HAP-1 (cell line): ENCODE data around the gene FKBP9.
"Not testable (repeated sequence)": the region's sequence is repeated elsewhere in the genome, so short reads cannot be mapped to it uniquely, and the experiment has no call there.

Source experiments
- DNase-seq, 2 experiments: peaks; one replicate each; pipeline ENCODE4 v3.0.0-alpha.2; 2016 to 2020; ENCODE audit warnings: low spot score in 2 of 2
- H3K27me3 ChIP-seq: fragments of 250-450 bp; sonication (Bioruptor Pico); 2 replicates; pipeline ENCODE4 v1.5.1; 2020; ENCODE audit warnings: low read depth, mild to moderate bottlenecking, moderate library complexity
- H3K36me3 ChIP-seq: fragments of 250-450 bp; sonication (Bioruptor Pico); replicated peaks from 2 replicates; pipeline ENCODE4 v1.5.1; 2020; ENCODE audit warnings: mild to moderate bottlenecking
- H3K4me1 ChIP-seq: fragments of 250-450 bp; sonication (Bioruptor Pico); 2 replicates; pipeline ENCODE4 v1.5.1; 2020; ENCODE audit warnings: mild to moderate bottlenecking
- H3K4me3 ChIP-seq: fragments of 250-450 bp; sonication (Bioruptor Pico); 2 replicates; pipeline ENCODE4 v1.5.1; 2020; ENCODE audit warnings: mild to moderate bottlenecking, moderate library complexity
- H3K9me3 ChIP-seq: fragments of 250-450 bp; sonication (Bioruptor Pico); 2 replicates; pipeline ENCODE4 v1.5.1; 2020; ENCODE audit warnings: mild to moderate bottlenecking, moderate library complexity
- in situ Hi-C: fragments of 300-500 bp; cut with MboI; formaldehyde crosslinking; loops from 3 replicates; pipeline ENCODE4 v1.14.3; 2020; ENCODE audit warnings: low sequenced_read_pairs, inconsistent platforms, mixed read lengths

Gene FKBP9

GRCh38 chr7:32957326-32958045 is at the start of gene FKBP9:
Gene FKBP9, plus strand, starts transcription at chr7:32957440. Its CDS starts 134 bp downstream, at chr7:32957574.
- H3K27me3 ChIP-seq: no peaks in the 10 kb centered on the region
- peak within 1 kb of the TSS; percentile 69 for H3K4me3 ChIP-seq
- DNase-seq: peak; percentile 75 to 86
- no peaks in the 10 kb centered on the region for H3K9me3 ChIP-seq
- peaks cover 3% of the 10 kb centered on the region; the same call in 1 of the 2 replicates for H3K36me3 ChIP-seq
- in situ Hi-C loops: no loop called here
- peaks cover 4% of the 10 kb centered on the region for H3K4me1 ChIP-seq

- H3K9me3 ChIP-seq: no peaks in the 10 kb centered on the region
- H3K4me3 ChIP-seq: no peak overlapping the region
- peaks cover 4% of the 10 kb centered on the region; the same call in 1 of the 2 replicates for H3K36me3 ChIP-seq
- DNase-seq: no peak
- in situ Hi-C loops: no loop called here
- H3K4me1 ChIP-seq: no peaks in the 10 kb centered on the region
- H3K27me3 ChIP-seq: no peaks in the 10 kb centered on the region
Observed at GRCh38 chr7:32910195-32910594, 47.0 kb upstream of the FKBP9 start.

GRCh38 chr7:32914184-32914583 is 43.1 kb upstream of the FKBP9 start:
- Histone ChIP-seq H3K9me3 (no peaks in the 10 kb centered on the region), H3K36me3 (peaks cover 33% of the 10 kb centered on the region), H3K27me3 (no peaks in the 10 kb centered on the region), H3K4me3 (no peak overlapping the region), H3K4me1 (no peaks in the 10 kb centered on the region)
- in situ Hi-C loops: no loop called here
- no peak for DNase-seq

GRCh38 chr7:32915041-32915536 is 42.2 kb upstream of the FKBP9 start:
- H3K9me3 ChIP-seq: no peaks in the 10 kb centered on the region
- H3K27me3 ChIP-seq: no peaks in the 10 kb centered on the region
- H3K4me1 ChIP-seq: no peaks in the 10 kb centered on the region
- H3K4me3 ChIP-seq: no peak overlapping the region
- in situ Hi-C loops: no loop called here
- no peak for DNase-seq
- peaks cover 39% of the 10 kb centered on the region for H3K36me3 ChIP-seq

- H3K4me3 ChIP-seq: no peak overlapping the region
- H3K27me3 ChIP-seq: no peaks in the 10 kb centered on the region
- no peak for DNase-seq
- H3K9me3 ChIP-seq: no peaks in the 10 kb centered on the region
- H3K4me1 ChIP-seq: no peaks in the 10 kb centered on the region
- peaks cover 45% of the 10 kb centered on the region for H3K36me3 ChIP-seq
- in situ Hi-C loops: no loop called here
Observed at GRCh38 chr7:32916006-32916405, 41.2 kb upstream of the FKBP9 start.

GRCh38 chr7:32916994-32917393 is 40.2 kb upstream of the FKBP9 start:
- H3K4me3 ChIP-seq, H3K4me1 ChIP-seq, DNase-seq, H3K9me3 ChIP-seq, in situ Hi-C loops, H3K27me3 ChIP-seq: not testable (repeated sequence)
- H3K36me3 ChIP-seq: peaks cover 54% of the 10 kb centered on the region

GRCh38 chr7:32921896-32922295 is 35.3 kb upstream of the FKBP9 start:
- DNase-seq: no peak
- H3K36me3 ChIP-seq: peaks cover 46% of the 10 kb centered on the region
- no peaks in the 10 kb centered on the region for H3K9me3 ChIP-seq
- in situ Hi-C loops: no loop called here
- H3K4me1 ChIP-seq: no peaks in the 10 kb centered on the region
- H3K27me3 ChIP-seq: no peaks in the 10 kb centered on the region
- H3K4me3 ChIP-seq: no peak overlapping the region

GRCh38 chr7:32928785-32929298 is 28.4 kb upstream of the FKBP9 start:
- H3K27me3 ChIP-seq: no peaks in the 10 kb centered on the region
- in situ Hi-C loops: no loop called here

GRCh38 chr7:32929430-32930143 is 27.7 kb upstream of the FKBP9 start:
- H3K9me3 ChIP-seq: no peaks in the 10 kb centered on the region
- no peaks in the 10 kb centered on the region for H3K4me1 ChIP-seq
- no peaks in the 10 kb centered on the region for H3K27me3 ChIP-seq
- DNase-seq: no peak
- peaks cover 53% of the 10 kb centered on the region for H3K36me3 ChIP-seq
- no peak overlapping the region for H3K4me3 ChIP-seq
- in situ Hi-C loops: no loop called here

More at GRCh38 chr7:32928785-32929298, 28.4 kb upstream of the FKBP9 start:
- no peaks in the 10 kb centered on the region for H3K9me3 ChIP-seq
- no peak for DNase-seq
- H3K4me1 ChIP-seq: no peaks in the 10 kb centered on the region
- no peak overlapping the region for H3K4me3 ChIP-seq
- peaks cover 55% of the 10 kb centered on the region for H3K36me3 ChIP-seq

- no peaks in the 10 kb centered on the region for H3K27me3 ChIP-seq
- in situ Hi-C loops: no loop called here
- H3K36me3 ChIP-seq: peaks cover 49% of the 10 kb centered on the region
- no peak overlapping the region for H3K4me3 ChIP-seq
- no peak for DNase-seq
- H3K9me3 ChIP-seq: no peaks in the 10 kb centered on the region
- no peaks in the 10 kb centered on the region for H3K4me1 ChIP-seq
Observed at GRCh38 chr7:32930378-32930777, 26.9 kb upstream of the FKBP9 start.

- Histone ChIP-seq H3K36me3 (peaks cover 26% of the 10 kb centered on the region), H3K9me3 (no peaks in the 10 kb centered on the region), H3K27me3 (no peaks in the 10 kb centered on the region), H3K4me1 (peaks cover 4% of the 10 kb centered on the region), H3K4me3 (no peak overlapping the region)
- DNase-seq: no peak
- in situ Hi-C loops: no loop called here
Observed at GRCh38 chr7:32935558-32935957, 21.7 kb upstream of the FKBP9 start.

- Histone ChIP-seq H3K9me3 (no peaks in the 10 kb centered on the region), H3K36me3 (peaks cover 19% of the 10 kb centered on the region), H3K4me3 (no peak overlapping the region), H3K4me1 (peaks cover 10% of the 10 kb centered on the region), H3K27me3 (no peaks in the 10 kb centered on the region)
- DNase-seq: no peak
- in situ Hi-C loops: no loop called here
Observed at GRCh38 chr7:32936689-32937088, 20.6 kb upstream of the FKBP9 start.

- H3K27me3 ChIP-seq: no peaks in the 10 kb centered on the region
- H3K4me1 ChIP-seq: peaks cover 10% of the 10 kb centered on the region
- in situ Hi-C loops: no loop called here
- H3K4me3 ChIP-seq: no peak overlapping the region
- no peaks in the 10 kb centered on the region for H3K9me3 ChIP-seq
- peaks cover 11% of the 10 kb centered on the region for H3K36me3 ChIP-seq
- DNase-seq: peak; percentile 24 to 71
Observed at GRCh38 chr7:32937344-32938174, 19.7 kb upstream of the FKBP9 start.
